Dendritic cell treated with granulocyte-macrophage colony-stimulating factor and Interleukin-4, amounts not matched to agents 40 ng/mL and 50 ng/mL, for 4 days (primary cell): Measurements from ENCODE around the gene CHST14.

Experiments used
- H3K27ac Mint-ChIP-seq: one replicate; pipeline ENCODE4 v1.8.0; 2022; ENCODE audit warnings: mild to moderate bottlenecking, mixed read lengths
- H3K27me3 Mint-ChIP-seq: one replicate; pipeline ENCODE4 v1.8.0; 2022; ENCODE audit warnings: mild to moderate bottlenecking, mixed read lengths
- H3K36me3 Mint-ChIP-seq: one replicate; pipeline ENCODE4 v1.8.0; 2022; ENCODE audit warnings: low read depth, mixed read lengths
- H3K4me1 Mint-ChIP-seq: one replicate; pipeline ENCODE4 v1.8.0; 2022; ENCODE audit warnings: low read depth, mixed read lengths
- H3K4me3 Mint-ChIP-seq: one replicate; pipeline ENCODE4 v1.8.0; 2022; ENCODE audit warnings: mild to moderate bottlenecking, moderate library complexity, mixed read lengths
- H3K9me3 Mint-ChIP-seq: one replicate; pipeline ENCODE4 v1.8.0; 2022; ENCODE audit warnings: mixed read lengths
- intact Hi-C: fragments of 100-400 bp; cut with micrococcal nuclease; formaldehyde crosslinking; loops from one replicate; pipeline ENCODE4 v1.15.0; 2022

CHST14 gene

DNA sequence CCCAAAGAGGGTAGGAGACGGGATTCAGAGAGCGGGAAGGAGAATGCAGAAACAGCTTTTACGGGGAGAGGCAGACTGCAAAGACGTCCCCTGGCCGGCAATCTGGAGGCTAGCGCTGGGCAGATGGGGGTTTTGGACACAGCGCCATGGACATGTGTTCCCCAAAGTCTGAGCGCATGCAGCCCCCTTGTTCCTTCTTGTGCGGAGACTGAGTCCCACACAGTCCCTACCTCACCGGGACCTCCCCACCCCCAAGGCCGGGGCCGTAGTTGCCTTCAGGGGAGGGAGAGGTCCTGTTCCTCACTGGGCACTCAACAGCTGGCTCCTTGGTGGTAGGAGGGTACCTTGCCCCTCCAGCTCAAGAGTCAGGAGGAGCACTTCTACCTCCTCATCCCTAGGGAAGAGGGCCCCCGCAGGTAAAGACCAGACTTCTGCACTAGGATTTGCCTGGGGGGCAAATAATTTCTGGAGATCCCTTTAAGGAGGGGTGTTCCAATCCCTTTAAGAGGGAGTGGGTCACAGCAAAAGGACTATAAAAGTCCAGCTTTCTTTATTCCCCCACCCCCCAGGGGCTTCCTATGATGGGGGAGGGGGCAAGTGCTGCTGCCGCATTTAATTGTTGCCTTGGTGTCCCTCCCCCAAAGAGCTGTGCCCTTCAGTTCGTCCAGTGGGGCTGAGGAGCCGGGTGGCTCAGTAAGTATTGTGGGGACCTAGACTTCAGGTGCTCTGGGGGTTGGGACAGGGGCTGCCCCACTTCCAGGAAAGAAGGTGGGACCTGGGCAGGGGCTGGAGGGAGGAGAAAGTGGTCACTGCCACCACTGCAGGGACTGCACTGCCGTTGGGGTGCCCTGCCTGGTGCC, 33.7 kb upstream of the CHST14 start:
- intact Hi-C loops, result no loop called here

DNA sequence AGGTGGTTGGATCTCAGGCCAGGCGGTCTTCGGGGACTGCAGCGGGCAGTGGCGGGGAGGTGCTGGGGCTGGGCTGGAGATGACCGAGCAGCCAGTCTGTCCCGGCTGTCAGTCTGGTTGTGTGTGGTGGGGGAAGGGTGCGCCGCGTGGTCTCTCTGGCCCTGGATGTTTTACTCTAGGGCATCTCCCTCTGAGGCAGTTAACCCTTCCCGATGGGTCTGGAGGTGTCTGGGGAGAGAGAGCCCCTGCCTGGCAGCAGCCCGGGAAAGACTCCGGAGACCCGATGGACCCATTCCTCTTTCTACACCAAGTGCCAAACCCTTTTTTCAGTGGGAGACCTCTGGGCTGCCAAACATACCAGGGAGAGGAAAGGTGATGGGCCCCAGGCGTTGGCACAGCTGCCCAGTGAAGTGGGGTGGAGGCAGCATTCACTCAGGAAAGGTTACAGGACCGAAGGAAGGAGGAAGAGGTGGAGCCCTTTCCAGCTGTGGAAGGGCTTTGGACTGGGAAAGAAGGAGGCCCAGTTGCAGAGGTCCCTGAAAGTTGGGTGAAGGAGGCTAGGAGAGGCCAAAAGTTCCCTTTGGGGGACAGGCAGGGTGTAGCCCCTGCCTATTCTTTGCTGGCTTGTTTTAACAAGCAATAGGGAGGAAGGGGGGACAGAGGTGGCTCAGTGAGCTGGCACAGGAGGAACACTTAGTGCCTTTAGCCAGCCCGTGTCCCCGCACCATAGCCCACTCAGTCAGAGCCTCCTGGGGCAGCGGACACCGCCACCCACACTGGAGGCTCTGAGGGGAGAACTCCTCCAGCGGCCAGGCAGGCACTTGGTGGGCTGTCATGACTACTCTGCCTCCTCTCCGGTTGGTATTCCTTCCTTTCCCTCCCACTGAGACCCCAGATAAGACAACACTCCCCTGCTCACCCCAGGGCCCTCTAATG, 32.8 kb upstream of the CHST14 start:
- no peaks in the 10 kb centered on the region for H3K9me3 Mint-ChIP-seq
- intact Hi-C loops, result no loop called here
- peaks cover 72% of the 10 kb centered on the region for H3K27me3 Mint-ChIP-seq
- H3K4me3 Mint-ChIP-seq, result no peak overlapping the region
- no peak overlapping the region for H3K27ac Mint-ChIP-seq
- H3K36me3 Mint-ChIP-seq, result peaks cover 6% of the 10 kb centered on the region
- H3K4me1 Mint-ChIP-seq, result peaks cover 47% of the 10 kb centered on the region

More for the DNA sequence above, 33.7 kb upstream of the CHST14 start:
- H3K36me3 Mint-ChIP-seq, result peaks cover 6% of the 10 kb centered on the region
- H3K9me3 Mint-ChIP-seq, result no peaks in the 10 kb centered on the region
- H3K4me1 Mint-ChIP-seq, result peaks cover 39% of the 10 kb centered on the region
- H3K27ac Mint-ChIP-seq, result no peak overlapping the region
- peak overlapping the region; percentile 66 for H3K4me3 Mint-ChIP-seq
- H3K27me3 Mint-ChIP-seq, result peaks cover 65% of the 10 kb centered on the region

DNA sequence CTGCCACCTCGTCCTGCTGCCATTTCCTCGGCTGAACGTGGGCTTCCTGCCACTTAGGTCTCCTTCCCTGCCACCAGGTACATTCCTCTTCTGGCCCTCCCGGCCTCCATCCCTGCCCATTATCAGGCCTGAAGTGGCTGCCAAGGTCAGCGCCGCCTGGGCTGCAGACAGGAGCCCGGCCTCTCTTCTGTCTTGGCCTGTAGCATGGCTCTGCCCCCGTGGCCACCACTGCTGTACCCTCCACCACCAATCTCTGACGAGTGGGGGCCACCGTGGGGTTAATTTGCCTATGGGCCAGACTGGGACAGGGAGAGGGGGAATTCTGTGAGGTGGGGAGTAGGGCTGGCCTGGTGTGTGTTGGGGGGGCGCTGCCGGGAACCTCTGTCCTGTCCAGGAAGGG, 32.1 kb upstream of the CHST14 start:
- intact Hi-C loops, result no loop called here
- Mint-ChIP-seq H3K4me3 (no peak overlapping the region), H3K27me3 (peaks cover 70% of the 10 kb centered on the region), H3K27ac (no peak overlapping the region), H3K9me3 (no peaks in the 10 kb centered on the region), H3K4me1 (peaks cover 54% of the 10 kb centered on the region), H3K36me3 (peaks cover 6% of the 10 kb centered on the region)

DNA sequence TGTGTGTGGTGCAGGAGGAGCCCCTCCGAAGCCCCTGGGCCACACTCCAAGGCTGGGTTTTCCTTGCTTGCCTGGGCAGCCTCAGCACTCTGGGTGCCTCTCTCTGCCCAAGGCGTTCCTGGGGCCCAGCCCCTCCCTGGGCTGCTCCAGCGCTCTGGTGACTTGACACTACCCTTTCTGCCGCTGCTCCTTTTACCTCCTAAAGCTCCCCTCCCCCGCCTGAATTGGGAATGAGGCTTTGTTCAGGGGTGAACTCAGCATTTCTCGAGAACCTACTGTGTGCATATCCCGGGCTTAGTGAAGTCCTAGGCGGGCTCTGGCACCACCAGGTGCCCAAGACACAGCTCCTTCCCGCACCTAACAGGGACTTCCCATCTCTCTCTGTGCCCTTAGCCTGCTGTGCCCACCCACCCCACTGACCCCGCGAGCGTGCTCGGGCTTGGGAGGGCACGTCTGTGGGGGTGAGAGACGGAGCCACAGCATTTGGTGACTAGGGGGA, 31.3 kb upstream of the CHST14 start:
- intact Hi-C loops, result no loop called here
- peaks cover 62% of the 10 kb centered on the region for H3K4me1 Mint-ChIP-seq
- H3K27me3 Mint-ChIP-seq, result peaks cover 68% of the 10 kb centered on the region
- peaks cover 6% of the 10 kb centered on the region for H3K36me3 Mint-ChIP-seq
- H3K9me3 Mint-ChIP-seq, result no peaks in the 10 kb centered on the region
- H3K4me3 Mint-ChIP-seq, result peak overlapping the region; percentile 80
- H3K27ac Mint-ChIP-seq, result peak overlapping the region; percentile 70

DNA sequence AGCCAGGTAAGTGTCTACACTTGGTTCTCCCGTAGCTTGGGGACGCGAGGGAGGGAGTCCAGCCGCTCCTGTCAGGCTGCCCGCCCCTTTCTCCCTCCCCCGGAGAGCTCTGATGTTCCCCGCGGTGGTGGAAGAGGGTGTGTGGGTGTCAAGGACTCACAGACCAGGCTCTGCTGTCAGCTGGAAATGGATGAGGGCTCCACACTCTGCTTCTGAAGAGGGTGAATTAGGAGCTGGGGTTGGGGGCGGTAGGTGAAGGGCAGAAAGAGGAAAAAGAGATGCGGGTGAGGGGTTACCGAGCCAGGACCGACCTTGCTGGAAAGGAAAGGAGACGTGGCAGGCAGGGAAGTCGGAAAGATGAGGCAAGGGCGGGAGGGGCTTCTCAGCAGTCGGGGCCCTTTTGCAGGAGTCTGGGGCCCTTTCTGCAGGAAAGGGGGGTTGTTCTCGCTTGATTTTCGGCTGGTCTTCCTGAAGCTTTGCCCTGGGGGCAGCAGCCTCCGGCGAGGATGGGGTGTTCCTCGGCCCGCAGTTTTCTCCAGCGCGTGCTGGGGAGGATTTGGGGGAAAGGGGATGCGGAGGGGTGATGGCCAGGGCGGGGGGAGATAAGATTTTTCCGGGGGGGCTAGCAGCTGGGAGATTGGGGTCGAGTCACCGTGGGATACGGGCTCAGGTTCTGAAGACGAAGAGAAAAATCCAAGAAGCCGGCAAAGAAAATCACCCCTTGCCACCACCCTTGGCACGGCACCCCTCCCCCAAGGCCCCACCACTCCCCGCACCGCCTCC, 30.6 kb upstream of the CHST14 start:
- peak overlapping the region; percentile 70 for H3K27ac Mint-ChIP-seq
- peaks cover 6% of the 10 kb centered on the region for H3K36me3 Mint-ChIP-seq
- peaks cover 62% of the 10 kb centered on the region for H3K27me3 Mint-ChIP-seq
- intact Hi-C loops, result loop anchor here (10.0 kb wide), 1 partner anchor 65 kb away; no protein-coding TSS in a partner anchor
- H3K4me3 Mint-ChIP-seq, result peak overlapping the region; percentile 80
- peaks cover 68% of the 10 kb centered on the region for H3K4me1 Mint-ChIP-seq
- no peaks in the 10 kb centered on the region for H3K9me3 Mint-ChIP-seq

DNA sequence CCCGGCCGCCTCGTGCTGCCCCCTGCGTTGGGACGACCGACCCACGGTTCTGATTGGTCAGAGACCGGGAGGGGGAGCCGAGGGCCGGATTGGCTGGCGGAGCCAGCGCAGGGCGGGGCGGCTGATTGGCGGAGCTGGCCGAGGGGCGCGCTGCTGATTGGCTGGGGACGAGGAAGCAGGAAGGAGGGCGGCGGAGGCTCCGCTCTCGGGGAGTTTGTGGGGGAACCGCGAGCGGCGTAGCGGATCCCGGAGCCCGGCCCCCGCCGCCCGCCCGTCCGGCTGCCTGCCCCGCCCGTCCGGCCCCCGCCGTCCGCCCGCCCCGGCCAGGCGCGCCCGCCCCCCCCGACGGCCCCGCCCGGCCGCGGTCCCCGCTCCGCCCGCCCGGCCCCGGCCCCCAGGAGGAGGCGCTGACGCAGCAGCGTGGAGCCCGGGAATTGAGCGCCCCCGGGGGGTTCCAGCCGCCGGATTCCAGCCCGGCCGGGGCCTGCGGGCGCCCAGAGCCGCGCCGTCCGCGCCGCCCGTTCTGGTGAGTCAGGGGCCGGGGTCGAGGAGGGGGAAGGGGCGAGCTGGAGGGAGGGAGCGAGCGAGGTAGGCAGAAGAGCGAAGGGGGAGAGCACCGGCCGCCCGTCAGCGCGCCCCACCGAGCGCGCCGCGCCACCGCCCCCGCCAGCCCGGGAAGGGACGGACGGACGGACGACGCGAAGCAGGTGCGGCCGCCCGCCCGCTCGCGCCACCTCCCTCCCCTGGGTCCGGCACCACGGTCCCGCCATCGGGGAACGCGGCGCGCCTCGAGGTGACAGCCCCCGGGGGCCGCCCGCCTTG, 29.8 kb upstream of the CHST14 start, which contains the start of gene BAHD1:
TSS of gene BAHD1 (plus strand) at position 211 of the 822 bp plus-strand sequence. CDS start 17,512 bp downstream, outside the sequence.
- Mint-ChIP-seq H3K36me3 (peaks cover 6% of the 10 kb centered on the region), H3K4me1 (peaks cover 69% of the 10 kb centered on the region), H3K27ac (peak within 1 kb of the TSS; percentile 70), H3K4me3 (peak within 1 kb of the TSS; percentile 84), H3K27me3 (peaks cover 54% of the 10 kb centered on the region), H3K9me3 (no peaks in the 10 kb centered on the region)
- intact Hi-C loops, result loop anchor here (10.0 kb wide), 1 partner anchor 64 kb away; no protein-coding TSS in a partner anchor

GRCh38 chr15:40441565-40442531, 28.9 kb upstream of the CHST14 start:
- Mint-ChIP-seq H3K4me3 (peak overlapping the region; percentile 84), H3K27me3 (peaks cover 46% of the 10 kb centered on the region), H3K27ac (peak overlapping the region; percentile 66), H3K4me1 (peaks cover 61% of the 10 kb centered on the region), H3K9me3 (no peaks in the 10 kb centered on the region), H3K36me3 (peaks cover 6% of the 10 kb centered on the region)
- intact Hi-C loops, result loop anchor here (10.0 kb wide), 1 partner anchor 63 kb away; no protein-coding TSS in a partner anchor

DNA sequence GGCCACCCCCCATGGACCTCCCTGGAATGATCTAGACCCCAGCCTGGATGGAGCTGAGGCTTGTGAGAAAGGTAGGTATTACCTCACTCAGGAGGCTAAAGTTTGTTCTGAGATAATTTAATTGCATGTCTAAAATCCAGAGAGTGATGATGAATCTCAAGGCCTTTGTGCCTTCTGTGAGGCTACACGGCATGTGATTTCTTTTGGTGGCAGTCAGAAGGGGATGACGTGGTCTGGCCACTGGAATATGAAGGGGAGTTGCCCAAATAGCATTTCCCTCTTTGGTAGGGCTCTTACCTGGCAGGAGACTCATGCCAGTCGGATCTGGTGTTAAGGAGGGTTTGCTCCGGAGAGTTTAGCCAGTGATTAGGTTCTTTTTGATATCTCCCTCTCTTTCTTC, 27.5 kb upstream of the CHST14 start:
- no peak overlapping the region for H3K27ac Mint-ChIP-seq
- intact Hi-C loops, result loop anchor here (10.0 kb wide), 1 partner anchor 62 kb away; no protein-coding TSS in a partner anchor
- peaks cover 6% of the 10 kb centered on the region for H3K36me3 Mint-ChIP-seq
- no peaks in the 10 kb centered on the region for H3K9me3 Mint-ChIP-seq
- no peak overlapping the region for H3K4me3 Mint-ChIP-seq
- H3K27me3 Mint-ChIP-seq, result peaks cover 32% of the 10 kb centered on the region
- peaks cover 47% of the 10 kb centered on the region for H3K4me1 Mint-ChIP-seq

GRCh38 chr15:40443846-40444245, 26.9 kb upstream of the CHST14 start:
- Mint-ChIP-seq H3K27ac (no peak overlapping the region), H3K36me3 (peaks cover 6% of the 10 kb centered on the region), H3K4me1 (peaks cover 47% of the 10 kb centered on the region), H3K4me3 (no peak overlapping the region), H3K9me3 (no peaks in the 10 kb centered on the region), H3K27me3 (peaks cover 26% of the 10 kb centered on the region)
- intact Hi-C loops, result loop anchor here (10.0 kb wide), 1 partner anchor 61 kb away; no protein-coding TSS in a partner anchor

DNA sequence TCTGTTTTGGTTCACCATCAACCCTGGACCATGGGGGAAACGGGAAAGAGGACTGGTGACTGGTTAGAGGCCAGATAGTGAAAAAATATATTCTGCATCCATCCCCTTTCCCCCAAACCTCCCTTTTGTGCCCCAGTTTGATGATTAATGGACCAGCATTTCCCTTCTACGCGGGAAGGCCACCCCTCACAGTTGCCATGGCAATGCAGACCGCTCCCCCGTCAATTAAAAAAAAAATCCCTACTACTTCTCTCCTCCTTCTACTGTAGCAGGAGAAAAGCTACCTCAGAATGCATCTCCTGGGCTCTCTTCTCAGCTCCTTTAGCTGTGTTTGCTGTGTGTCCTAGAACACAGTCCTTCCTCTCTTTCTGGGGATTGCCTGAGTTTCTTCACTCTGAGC, 26.0 kb upstream of the CHST14 start:
- Mint-ChIP-seq H3K27me3 (peaks cover 19% of the 10 kb centered on the region), H3K4me1 (peaks cover 51% of the 10 kb centered on the region), H3K4me3 (no peak overlapping the region), H3K9me3 (no peaks in the 10 kb centered on the region), H3K27ac (no peak overlapping the region), H3K36me3 (peaks cover 12% of the 10 kb centered on the region)
- intact Hi-C loops, result loop anchor here (10.0 kb wide), 1 partner anchor 60 kb away; no protein-coding TSS in a partner anchor

GRCh38 chr15:40445421-40445922, 25.3 kb upstream of the CHST14 start:
- Mint-ChIP-seq H3K4me3 (no peak overlapping the region), H3K27ac (no peak overlapping the region), H3K4me1 (peaks cover 51% of the 10 kb centered on the region), H3K9me3 (no peaks in the 10 kb centered on the region), H3K27me3 (peaks cover 13% of the 10 kb centered on the region), H3K36me3 (peaks cover 12% of the 10 kb centered on the region)
- intact Hi-C loops, result loop anchor here (10.0 kb wide), 1 partner anchor 59 kb away; no protein-coding TSS in a partner anchor
